ENCODE results near the gene WFDC1.

GRCh38 chr16:84307209-84307954 is 12.7 kb downstream of the WFDC1 start:
- no peak for TF ChIP-seq FOXM1 (IDR thresholded peaks at IDR 0.05; ENCODE audit: borderline replicate concordance)
- no peak for TF ChIP-seq FOXK2 (IDR thresholded peaks at IDR 0.05)
- TF ChIP-seq BHLHE40 (IDR thresholded peaks at IDR 0.05; ENCODE audit: borderline replicate concordance), result no peak
- TF ChIP-seq SP1 (IDR thresholded peaks at IDR 0.05), result no peak
- TF ChIP-seq L3MBTL2 (conservative IDR thresholded peaks at IDR 0.05), result no peak
- no peak for TF ChIP-seq NFRKB (IDR thresholded peaks at IDR 0.05)
- no peak for TF ChIP-seq PKNOX1 (IDR thresholded peaks at IDR 0.05)
- no peak for TF ChIP-seq TARDBP (IDR thresholded peaks at IDR 0.05)
- no peak for TF ChIP-seq ELF4 (IDR thresholded peaks at IDR 0.05)
- no peak for TF ChIP-seq SUZ12 (IDR thresholded peaks at IDR 0.05)
